Suprapubic skin (tissue), 3 donors: ENCODE results near the gene NRP1.

Experiments used
- POLR2A ChIP-seq, 2 donors: fragments of 450-650 bp; IDR thresholded peaks; one replicate each; pipeline ENCODE4 v1.6.1; 2017; ENCODE audit warnings: antibody characterized with exemption in 2 of 2, mild to moderate bottlenecking in 2 of 2, moderate library complexity in 2 of 2
- TF ChIP-seq, protein P1 (sequence below), 2 donors: fragments of 200-600 bp in 1 of 2; fragments of 450-650 bp in 1 of 2; sonication (generic) in 1 of 2; IDR thresholded peaks; one replicate each; pipeline ENCODE4 v1.5.1; 2016 to 2019; ENCODE audit warnings: antibody characterized with exemption in 2 of 2, mild to moderate bottlenecking in 1 of 2, moderate library complexity in 1 of 2

DNA sequence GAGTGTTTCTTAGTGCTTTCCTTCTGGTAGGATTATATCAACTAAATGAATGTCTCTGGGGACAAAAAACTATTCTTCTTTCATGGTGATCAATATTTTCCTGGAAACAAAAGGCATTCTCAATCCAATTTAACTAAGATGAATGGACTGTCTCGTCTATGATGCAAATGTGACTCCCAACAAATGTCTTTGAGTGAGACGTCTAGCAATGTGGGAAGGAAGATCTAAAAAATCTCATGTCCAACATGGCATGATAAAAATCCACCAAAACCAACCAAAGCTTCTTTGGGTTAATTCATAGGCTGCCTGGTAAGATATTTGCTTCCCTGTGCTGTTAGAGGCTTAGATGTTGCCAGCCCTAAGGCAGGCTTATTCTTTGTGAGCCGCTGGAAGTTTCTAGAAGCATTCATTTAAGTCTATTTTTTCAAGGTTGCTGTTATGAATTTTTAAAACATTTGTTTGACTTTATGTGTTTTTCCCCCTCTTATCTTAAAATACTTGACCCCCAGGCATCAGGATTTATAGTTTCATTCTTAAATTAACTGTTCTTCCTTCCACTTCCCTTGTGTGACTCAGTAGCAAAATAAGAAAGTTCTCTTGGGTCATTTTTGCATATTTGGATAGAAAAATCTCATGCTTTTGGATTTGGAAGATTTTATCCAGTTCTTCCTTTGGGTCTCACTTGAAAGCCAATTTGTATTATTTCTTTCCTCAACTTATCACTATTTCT lies 156.3 kb downstream of the NRP1 start:
- TF ChIP-seq, protein P1, sequence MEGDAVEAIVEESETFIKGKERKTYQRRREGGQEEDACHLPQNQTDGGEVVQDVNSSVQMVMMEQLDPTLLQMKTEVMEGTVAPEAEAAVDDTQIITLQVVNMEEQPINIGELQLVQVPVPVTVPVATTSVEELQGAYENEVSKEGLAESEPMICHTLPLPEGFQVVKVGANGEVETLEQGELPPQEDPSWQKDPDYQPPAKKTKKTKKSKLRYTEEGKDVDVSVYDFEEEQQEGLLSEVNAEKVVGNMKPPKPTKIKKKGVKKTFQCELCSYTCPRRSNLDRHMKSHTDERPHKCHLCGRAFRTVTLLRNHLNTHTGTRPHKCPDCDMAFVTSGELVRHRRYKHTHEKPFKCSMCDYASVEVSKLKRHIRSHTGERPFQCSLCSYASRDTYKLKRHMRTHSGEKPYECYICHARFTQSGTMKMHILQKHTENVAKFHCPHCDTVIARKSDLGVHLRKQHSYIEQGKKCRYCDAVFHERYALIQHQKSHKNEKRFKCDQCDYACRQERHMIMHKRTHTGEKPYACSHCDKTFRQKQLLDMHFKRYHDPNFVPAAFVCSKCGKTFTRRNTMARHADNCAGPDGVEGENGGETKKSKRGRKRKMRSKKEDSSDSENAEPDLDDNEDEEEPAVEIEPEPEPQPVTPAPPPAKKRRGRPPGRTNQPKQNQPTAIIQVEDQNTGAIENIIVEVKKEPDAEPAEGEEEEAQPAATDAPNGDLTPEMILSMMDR (IDR thresholded peaks at IDR 0.05) = no peak
- no peak for TF ChIP-seq POLR2A (IDR thresholded peaks at IDR 0.05)
